HCT116 (cell line): ENCODE results near the gene WDHD1.

Experiments used
- CTCF ChIP-seq, 3 experiments: fragments of 200-600 bp in 1 of 3; sonication (generic) in 1 of 3; IDR thresholded peaks in 2 of 3; conservative IDR thresholded peaks in 1 of 3; 2 replicates each; pipeline ENCODE4 v1.5.1; 2012 to 2017; ENCODE audit warnings: low read depth in 2 of 3, low read length in 2 of 3, antibody characterized with exemption in 1 of 3, borderline replicate concordance in 1 of 3, control low read depth in 1 of 3, mild to moderate bottlenecking in 1 of 3, mixed read lengths in 1 of 3, mixed run types in 1 of 3, moderate library complexity in 1 of 3; ENCODE audit not compliant: insufficient read depth in 1 of 3
- EGR1 ChIP-seq: IDR thresholded peaks from 2 replicates; pipeline ENCODE4 v1.6.1; 2012; ENCODE audit warnings: low read depth
- EZH2 ChIP-seq: fragments of 200-600 bp; sonication (generic); IDR thresholded peaks from 2 replicates; pipeline ENCODE4 v1.6.1; 2017; ENCODE audit warnings: antibody characterized with exemption, mixed run types
- EZH2phosphoT487 ChIP-seq: fragments of 200-600 bp; IDR thresholded peaks from 2 replicates; pipeline ENCODE4 v1.6.1; 2018; ENCODE audit warnings: antibody characterized with exemption, borderline replicate concordance
- POLR2A ChIP-seq: IDR thresholded peaks from 2 replicates; pipeline ENCODE4 v1.7.0; 2011; ENCODE audit warnings: borderline replicate concordance; ENCODE audit not compliant: insufficient read depth, insufficient read length; ENCODE audit errors: extremely low read depth
- POLR2AphosphoS5 ChIP-seq: IDR thresholded peaks from 2 replicates; pipeline ENCODE4 v1.6.1; 2011; ENCODE audit warnings: mild to moderate bottlenecking, low read depth, low read length, moderate library complexity
- REST ChIP-seq: IDR thresholded peaks from 2 replicates; pipeline ENCODE4 v1.6.1; 2012; ENCODE audit warnings: low read depth
- YY1 ChIP-seq: IDR thresholded peaks from 2 replicates; pipeline ENCODE4 v1.6.1; 2011; ENCODE audit warnings: low read length, low read depth, moderate library complexity, mild to moderate bottlenecking; ENCODE audit not compliant: insufficient replicate concordance; ENCODE audit errors: extremely low read depth
- ZNF274 ChIP-seq: fragments of 200-500 bp; sonication (Bioruptor generic); IDR thresholded peaks from 2 replicates; pipeline ENCODE4 v1.6.1; 2014; ENCODE audit warnings: mild to moderate bottlenecking, low read depth, low read length, inconsistent platforms

GRCh38 chr14:54927551-54927950 lies 99.3 kb downstream of the WDHD1 start:
- TF ChIP-seq EZH2, result no peak
- TF ChIP-seq POLR2AphosphoS5, result no peak
- TF ChIP-seq CTCF (IDR thresholded peaks at IDR 0.05 in 2 of 3, conservative IDR thresholded peaks at IDR 0.05 in 1 of 3; ENCODE audit: borderline replicate concordance in 1 of 3, insufficient read depth in 1 of 3, low read depth in 2 of 3, low read length in 2 of 3), result no peak
- no peak for TF ChIP-seq POLR2A
- no peak for TF ChIP-seq EGR1
- TF ChIP-seq ZNF274, result no peak
- no peak for TF ChIP-seq EZH2phosphoT487
- TF ChIP-seq YY1, result no peak
- TF ChIP-seq REST, result no peak
